ENCODE data around the gene MCOLN3.
"Not testable (repeated sequence)": the region's sequence is repeated elsewhere in the genome, so short reads cannot be mapped to it uniquely, and the experiment has no call there.

Gene MCOLN3

GRCh38 chr1:84997667-84998600, 50.4 kb downstream of the MCOLN3 start:
- in situ Hi-C loops (cut with HindIII; ENCODE audit: low pct_ligation_motif_present, low pct_unique_long_range_greater_than_20kb, low sequenced_read_pairs), result no loop called here
- no peak for DNase-seq

GRCh38 chr1:84996846-84997666, 51.2 kb downstream of the MCOLN3 start, which contains the start of gene MCOLN2:
Gene MCOLN2 (minus strand): TSS chr1:84997113. CDS start chr1:84996872, 241 bp downstream.
- in situ Hi-C loops (cut with HindIII; ENCODE audit: low pct_ligation_motif_present, low pct_unique_long_range_greater_than_20kb, low sequenced_read_pairs), result no loop called here
- peak; percentile 31 for DNase-seq

GRCh38 chr1:84995484-84996334, 52.6 kb downstream of the MCOLN3 start:
- DNase-seq, result no peak
- in situ Hi-C loops (cut with HindIII; ENCODE audit: low pct_ligation_motif_present, low pct_unique_long_range_greater_than_20kb, low sequenced_read_pairs), result no loop called here

- in situ Hi-C loops (cut with HindIII; ENCODE audit: low pct_ligation_motif_present, low pct_unique_long_range_greater_than_20kb, low sequenced_read_pairs), result no loop called here
- DNase-seq, result no peak
Observed at GRCh38 chr1:84991097-84991920, 57.0 kb downstream of the MCOLN3 start.

GRCh38 chr1:84988588-84988987, 59.7 kb downstream of the MCOLN3 start:
- in situ Hi-C loops (cut with HindIII; ENCODE audit: low pct_ligation_motif_present, low pct_unique_long_range_greater_than_20kb, low sequenced_read_pairs), result no loop called here
- no peak for DNase-seq

GRCh38 chr1:84986561-84986960, 61.7 kb downstream of the MCOLN3 start:
- in situ Hi-C loops (cut with HindIII; ENCODE audit: low pct_ligation_motif_present, low pct_unique_long_range_greater_than_20kb, low sequenced_read_pairs); DNase-seq: not testable (repeated sequence)

GRCh38 chr1:84985365-84985764, 62.9 kb downstream of the MCOLN3 start:
- in situ Hi-C loops (cut with HindIII; ENCODE audit: low pct_ligation_motif_present, low pct_unique_long_range_greater_than_20kb, low sequenced_read_pairs), result no loop called here
- DNase-seq, result no peak

GRCh38 chr1:84982395-84982794, 65.9 kb downstream of the MCOLN3 start:
- in situ Hi-C loops (cut with HindIII; ENCODE audit: low pct_ligation_motif_present, low pct_unique_long_range_greater_than_20kb, low sequenced_read_pairs), result no loop called here
- no peak for DNase-seq

GRCh38 chr1:84975035-84975434, 73.3 kb downstream of the MCOLN3 start:
- in situ Hi-C loops (cut with HindIII; ENCODE audit: low pct_ligation_motif_present, low pct_unique_long_range_greater_than_20kb, low sequenced_read_pairs), result no loop called here
- no peak for DNase-seq

GRCh38 chr1:84973498-84974334, 74.6 kb downstream of the MCOLN3 start:
- no peak for DNase-seq
- in situ Hi-C loops (cut with HindIII; ENCODE audit: low pct_ligation_motif_present, low pct_unique_long_range_greater_than_20kb, low sequenced_read_pairs), result no loop called here

GRCh38 chr1:84972377-84972987, 75.8 kb downstream of the MCOLN3 start:
- DNase-seq, result no peak
- in situ Hi-C loops (cut with HindIII; ENCODE audit: low pct_ligation_motif_present, low pct_unique_long_range_greater_than_20kb, low sequenced_read_pairs), result no loop called here

GRCh38 chr1:84971957-84972356, 76.3 kb downstream of the MCOLN3 start:
- in situ Hi-C loops (cut with HindIII; ENCODE audit: low pct_ligation_motif_present, low pct_unique_long_range_greater_than_20kb, low sequenced_read_pairs), result no loop called here
- no peak for DNase-seq

GRCh38 chr1:84969489-84970250, 78.6 kb downstream of the MCOLN3 start:
- no peak for DNase-seq
- in situ Hi-C loops (cut with HindIII; ENCODE audit: low pct_ligation_motif_present, low pct_unique_long_range_greater_than_20kb, low sequenced_read_pairs), result no loop called here

GRCh38 chr1:84968865-84969264, 79.4 kb downstream of the MCOLN3 start:
- DNase-seq, result no peak
- in situ Hi-C loops (cut with HindIII; ENCODE audit: low pct_ligation_motif_present, low pct_unique_long_range_greater_than_20kb, low sequenced_read_pairs), result no loop called here

- in situ Hi-C loops (cut with HindIII; ENCODE audit: low pct_ligation_motif_present, low pct_unique_long_range_greater_than_20kb, low sequenced_read_pairs), result no loop called here
- DNase-seq, result no peak
Observed at GRCh38 chr1:84968101-84968500, 80.2 kb downstream of the MCOLN3 start.

Data from ACHN (cell line).